NCI-H82 (cell line): ENCODE measurements around the gene FGF4.
"Not testable (repeated sequence)": the region's sequence is repeated elsewhere in the genome, so short reads cannot be mapped to it uniquely, and the experiment has no call there.

Experiments used
- DNase-seq: peaks from one replicate; lab custom pipeline; 2025; lab: John Stamatoyannopoulos, UW

Gene FGF4

GRCh38 chr11:69773626-69774353 is 1.4 kb downstream of the FGF4 start:
- no peak for DNase-seq

DNA sequence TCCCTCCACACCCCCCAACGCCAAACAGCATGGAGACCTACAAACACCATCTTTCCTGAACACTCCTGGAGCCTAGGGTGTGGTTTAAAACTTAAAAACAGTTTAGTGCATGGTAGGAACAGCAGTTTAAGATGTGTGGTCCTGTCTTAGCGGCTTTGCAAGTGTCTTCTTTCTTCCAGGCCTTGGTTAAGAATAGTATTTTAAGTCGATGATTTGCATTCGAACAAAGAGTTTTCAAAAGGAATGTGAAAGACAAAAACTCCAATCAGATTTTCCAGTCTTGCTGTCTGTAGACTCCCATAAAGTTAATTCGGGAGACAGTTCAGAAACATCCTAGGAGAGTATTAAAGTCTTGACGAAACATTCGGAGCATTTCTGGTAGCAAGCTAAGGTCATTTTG is 3.7 kb downstream of the FGF4 start:
- DNase-seq = no peak

GRCh38 chr11:69770540-69770939 is 4.6 kb downstream of the FGF4 start:
- no peak for DNase-seq

GRCh38 chr11:69765498-69765995 is 9.6 kb downstream of the FGF4 start:
- DNase-seq = no peak

- not testable (repeated sequence) for DNase-seq
These were observed 10.2 kb downstream of the FGF4 start for GRCh38 chr11:69764918-69765317.

DNA sequence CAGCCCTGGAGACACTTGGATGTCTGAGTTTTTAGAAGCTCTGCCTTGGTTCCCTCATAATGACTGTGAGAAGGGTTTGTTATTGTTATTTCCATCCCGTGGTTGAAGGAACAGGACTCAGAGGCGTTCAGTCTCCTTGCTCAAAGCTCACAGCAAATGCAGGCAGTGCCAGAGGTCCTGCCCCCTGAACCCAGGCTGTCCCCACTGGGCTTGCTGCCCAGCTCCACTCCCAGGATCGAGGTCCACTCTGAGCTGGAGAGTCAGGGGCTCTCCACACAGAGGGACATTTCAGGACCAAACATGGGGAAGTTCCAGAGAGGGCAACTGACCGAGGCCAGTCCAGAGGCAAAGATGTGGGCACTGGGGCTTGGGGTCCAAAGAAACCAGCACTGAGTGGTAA is 14.8 kb downstream of the FGF4 start:
- DNase-seq = no peak

DNA sequence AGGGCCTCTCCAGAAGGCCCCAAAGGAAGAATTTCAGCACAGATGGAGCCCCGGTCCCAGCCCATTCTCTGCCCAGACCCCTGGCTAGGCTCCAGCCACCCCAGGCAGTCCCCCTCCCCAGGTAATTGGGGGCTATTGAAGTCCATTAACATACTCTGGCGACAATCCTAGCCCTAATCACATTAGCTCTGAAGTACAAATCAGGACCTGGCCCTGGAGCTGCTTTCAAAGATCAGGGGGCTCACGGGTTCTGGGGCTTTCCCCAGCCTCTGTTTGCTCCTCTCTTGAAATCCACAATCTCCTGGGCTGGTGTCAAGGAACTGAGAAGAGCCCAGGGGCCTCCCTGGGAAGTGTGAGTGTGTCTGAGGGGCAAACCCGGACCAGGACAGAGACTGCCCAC is 22.3 kb downstream of the FGF4 start:
- peak; percentile 22 for DNase-seq

DNA sequence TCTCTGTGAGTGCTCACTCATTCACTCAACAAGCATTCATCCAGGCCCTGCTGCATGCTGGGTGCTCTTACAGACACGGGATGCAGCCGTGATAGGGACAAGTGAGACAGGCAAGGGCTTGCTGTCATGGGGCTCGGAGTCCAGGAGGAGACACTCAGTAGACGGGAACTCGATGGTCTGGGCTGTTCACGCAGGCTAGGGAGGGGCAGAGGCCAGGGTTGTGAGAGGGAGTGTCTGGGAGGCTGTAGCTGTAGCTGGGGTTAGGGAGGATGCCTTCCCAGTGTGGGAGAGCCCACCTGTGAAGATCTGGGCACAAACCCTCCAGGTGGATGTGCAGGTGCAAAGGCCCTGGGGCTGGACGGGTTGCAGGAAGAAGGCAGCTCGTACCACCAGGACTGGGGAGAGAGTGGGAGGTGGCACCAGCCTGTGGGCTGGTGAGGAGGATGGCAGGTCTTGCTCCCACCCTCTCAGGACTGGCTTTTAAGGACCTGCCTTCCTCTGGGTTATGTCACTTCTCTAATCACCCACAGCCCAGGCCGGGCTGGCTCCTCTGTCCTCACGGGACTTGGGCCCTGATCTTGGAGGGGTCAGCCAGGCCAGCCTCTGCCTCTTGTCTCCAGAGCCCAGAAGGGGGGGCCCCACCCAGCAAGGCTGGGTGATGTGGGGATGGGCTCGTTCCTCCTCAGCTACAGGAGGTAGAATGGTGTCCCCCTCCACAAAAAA is 24.1 kb downstream of the FGF4 start:
- no peak for DNase-seq

DNA sequence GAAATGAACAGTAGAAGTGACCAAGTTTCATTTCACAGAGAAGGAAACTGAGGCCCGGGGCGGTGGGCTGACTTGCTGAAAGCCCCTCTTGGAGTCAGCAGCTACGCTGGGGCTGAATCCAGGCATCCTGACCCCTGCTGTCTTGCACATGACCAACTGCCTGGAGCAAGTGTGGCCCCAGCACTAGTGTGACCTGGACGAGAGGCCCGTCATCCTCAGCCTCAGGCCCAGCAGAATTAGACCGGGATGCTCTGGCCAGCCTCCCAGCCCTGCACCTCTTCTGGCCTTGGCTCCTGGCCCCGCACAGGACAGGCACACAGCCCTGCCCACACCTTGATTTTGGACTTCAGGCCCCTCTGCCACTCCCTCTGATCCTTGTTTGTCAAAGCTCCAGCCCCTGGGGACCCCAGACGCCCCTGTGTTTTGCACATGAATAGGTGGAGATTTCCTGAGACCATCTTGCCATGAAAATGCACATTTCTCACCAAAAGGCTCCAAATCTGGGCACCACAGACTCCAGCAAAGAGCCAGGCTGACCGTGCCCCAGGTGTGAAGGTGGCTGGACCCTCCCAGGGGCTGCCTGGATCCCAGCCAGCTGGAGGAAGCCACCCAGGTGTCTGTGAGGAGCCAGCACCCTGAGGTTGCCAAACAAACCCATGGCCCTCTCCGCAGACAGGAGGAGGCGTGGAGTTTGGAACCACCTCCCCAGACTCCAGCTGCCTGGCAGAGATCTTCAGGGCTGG is 24.9 kb downstream of the FGF4 start:
- DNase-seq = no peak

DNA sequence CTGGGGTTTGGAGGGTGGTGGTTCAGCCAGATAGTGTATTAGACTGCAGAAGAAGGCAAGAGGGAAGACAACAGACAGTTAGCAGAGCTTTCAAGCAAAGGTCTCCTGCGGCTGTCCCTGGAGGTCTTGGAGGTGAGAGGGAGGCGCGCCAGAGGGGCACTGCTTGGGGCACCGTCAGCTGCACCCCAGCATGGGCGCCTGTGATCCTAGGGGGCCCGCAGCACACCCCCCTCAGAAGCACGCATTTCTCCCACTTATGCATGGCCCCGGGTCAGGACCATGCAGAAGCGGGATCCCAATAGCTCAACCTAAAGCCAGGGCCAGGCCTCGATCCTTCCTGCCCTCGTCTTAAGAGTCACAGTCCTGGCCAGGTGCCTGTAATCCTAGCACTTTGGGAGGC is 26.5 kb downstream of the FGF4 start:
- DNase-seq = no peak

DNA sequence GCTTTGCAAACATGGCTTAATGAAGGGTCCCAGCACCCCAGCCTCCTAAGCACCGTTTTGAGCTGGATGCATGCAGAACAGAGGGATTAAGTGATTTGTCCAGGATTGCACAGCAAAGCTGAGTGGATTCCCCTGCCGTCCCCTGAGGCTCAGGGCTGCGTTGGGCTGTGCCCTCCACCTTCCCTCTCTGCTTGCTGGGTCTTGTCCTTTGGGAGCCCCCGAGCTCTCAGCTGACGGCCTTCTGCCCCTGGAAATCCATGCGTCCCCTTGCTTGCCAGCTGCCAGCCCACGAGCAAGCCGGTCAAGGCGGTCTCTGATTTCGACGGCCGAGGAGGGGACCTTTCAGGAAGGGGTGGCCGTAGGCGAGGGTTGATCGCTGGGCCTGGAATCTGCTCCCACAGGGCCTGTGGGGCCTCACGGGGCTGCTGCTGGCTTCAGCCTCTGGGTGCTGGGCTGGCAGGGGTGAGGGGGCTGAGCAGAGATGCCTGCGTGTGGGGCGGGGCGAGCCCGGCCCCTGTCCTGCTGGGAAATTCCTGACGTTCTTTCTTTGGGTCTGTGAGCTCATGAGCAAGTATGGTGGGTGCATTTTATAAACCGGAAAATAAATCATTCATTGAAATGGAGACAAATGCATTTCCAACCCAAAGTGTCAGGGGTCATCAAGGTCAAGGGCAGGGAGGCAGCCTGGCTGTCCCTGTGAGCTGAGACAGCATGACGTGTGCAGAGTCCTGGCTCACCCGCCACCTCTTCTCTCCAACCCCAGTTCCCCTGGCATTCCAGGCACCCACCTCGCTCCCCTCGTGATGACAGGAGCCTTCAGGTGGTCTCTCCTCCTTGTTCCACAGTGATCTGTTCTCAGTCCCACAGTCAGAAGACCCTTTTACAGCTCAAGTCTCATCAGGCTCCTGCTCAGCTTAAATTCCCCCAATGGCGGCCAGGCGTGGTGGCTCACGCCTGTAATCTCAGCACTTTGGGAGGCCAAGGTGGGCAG is 28.1 kb downstream of the FGF4 start:
- DNase-seq = no peak

- no peak for DNase-seq
These were observed 29.0 kb downstream of the FGF4 start for GRCh38 chr11:69746140-69746539.

DNA sequence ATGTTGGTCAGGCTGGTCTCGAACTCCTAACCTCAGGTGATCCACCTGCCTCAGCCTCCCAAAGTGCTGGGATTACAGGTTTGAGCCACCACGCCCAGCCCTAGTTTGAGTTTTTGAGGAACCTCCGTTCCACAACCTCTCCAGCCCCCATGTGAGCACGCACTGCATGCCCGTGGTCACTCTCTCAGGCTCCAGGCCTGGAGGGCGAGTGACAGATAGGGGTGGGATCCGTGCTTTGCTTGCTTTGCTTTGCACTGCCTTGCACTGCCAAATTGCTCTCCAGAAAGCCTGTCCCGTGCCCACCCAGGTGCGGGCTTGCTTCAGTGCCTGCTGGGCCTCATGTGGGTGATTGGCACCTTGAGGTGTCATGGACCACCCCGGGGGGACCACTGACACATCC is 29.9 kb downstream of the FGF4 start:
- no peak for DNase-seq

DNA sequence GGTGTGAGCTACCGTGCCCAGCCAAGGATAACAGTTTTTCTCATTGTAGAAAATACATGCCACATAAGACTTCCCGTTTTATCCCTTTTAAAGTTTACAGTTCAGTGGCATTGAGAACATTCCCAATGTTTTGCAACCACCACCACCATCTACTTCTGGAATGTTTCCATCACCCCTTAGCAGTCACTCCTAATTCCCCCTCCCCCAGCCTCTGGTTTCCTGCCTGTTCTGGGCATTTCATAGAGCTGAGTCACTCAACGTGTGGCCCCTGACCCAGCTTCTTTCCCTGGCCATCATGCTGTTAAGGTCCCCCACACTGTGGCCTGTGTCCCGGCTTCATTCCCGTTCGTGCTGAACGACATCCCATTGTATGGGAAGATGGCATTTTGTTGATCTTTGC is 30.7 kb downstream of the FGF4 start:
- no peak for DNase-seq

- DNase-seq = no peak
These were observed 40.3 kb downstream of the FGF4 start for GRCh38 chr11:69734841-69735240.

DNA sequence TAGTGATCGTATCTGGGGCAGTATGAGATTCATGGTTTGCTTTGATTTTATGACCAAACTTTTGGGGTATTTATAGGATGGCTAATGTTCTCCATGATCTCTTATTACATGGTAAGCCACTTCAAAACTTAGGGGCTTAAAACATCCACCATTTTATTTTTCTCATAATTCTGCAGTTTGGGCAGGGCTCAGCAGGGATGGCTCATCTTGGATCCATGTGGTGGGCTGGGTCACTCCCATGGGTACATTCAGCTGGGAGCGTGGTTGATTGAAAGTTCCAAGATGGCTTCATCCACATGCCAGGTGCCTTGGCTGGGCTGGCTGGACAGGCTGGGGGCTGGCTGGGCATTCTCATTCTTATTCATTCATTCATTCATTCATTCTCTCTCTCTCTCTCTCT is 40.8 kb downstream of the FGF4 start:
- DNase-seq = no peak

DNA sequence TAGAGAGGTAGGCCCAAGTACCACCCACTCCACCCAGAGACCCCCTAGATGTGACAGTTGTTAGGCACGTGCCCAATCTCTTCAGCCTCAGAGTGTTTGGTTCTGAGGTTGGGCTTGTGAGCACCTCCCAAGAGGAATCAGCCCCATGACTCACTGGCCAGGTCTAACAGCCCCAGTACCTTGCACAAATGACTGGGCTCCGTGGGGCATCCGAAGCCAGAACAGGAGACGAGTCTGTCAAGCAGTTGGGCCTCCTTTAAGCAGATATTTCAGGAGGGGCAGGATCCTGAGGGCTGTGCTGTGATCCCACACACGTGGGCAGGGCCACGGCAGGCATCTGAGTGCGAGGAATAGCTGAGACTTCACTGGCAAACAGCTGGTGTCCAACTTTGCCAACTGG is 42.2 kb downstream of the FGF4 start:
- DNase-seq = no peak

GRCh38 chr11:69731110-69731509 is 44.0 kb downstream of the FGF4 start:
- no peak for DNase-seq

GRCh38 chr11:69730500-69730899 is 44.6 kb downstream of the FGF4 start:
- no peak for DNase-seq

DNA sequence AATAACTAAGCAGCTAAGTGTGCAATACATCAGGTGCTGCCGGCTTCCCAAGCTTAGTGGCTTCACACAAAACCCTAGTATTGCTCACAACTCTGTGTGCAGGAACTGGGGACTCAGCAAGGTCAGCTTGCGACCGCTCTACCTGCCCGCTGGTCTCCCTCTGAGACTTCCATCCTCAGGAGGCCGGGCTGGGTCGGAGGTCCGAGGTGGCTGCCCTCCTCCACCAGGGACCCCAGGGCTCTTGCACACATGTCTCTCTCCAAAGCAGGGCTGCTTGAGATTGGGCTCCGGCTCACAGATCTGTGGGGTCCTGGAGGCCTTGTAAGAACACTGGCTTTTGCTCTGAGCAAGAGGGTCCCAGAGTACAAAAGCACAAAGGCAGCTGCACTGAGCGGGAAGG is 45.9 kb downstream of the FGF4 start:
- DNase-seq = no peak

DNA sequence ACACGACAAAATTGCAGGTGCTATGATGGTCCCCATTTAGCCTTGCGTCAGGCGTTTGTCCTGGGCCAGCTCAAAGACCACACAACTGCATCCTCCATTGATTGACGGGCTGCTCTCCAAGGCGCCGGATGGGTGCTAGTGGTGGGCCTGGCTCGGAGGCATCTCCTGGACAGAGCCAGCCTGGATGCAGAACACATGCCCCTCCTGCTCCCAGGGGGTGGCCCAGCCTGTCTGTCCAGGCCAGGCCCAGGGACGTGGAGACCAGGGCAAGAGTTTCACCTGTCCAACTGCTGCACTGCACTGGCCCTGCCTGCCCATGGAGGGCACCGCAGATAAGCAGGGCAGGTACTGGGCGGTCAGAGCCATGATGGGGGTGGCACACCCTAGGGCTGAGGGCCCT is 47.9 kb downstream of the FGF4 start:
- DNase-seq = no peak

DNA sequence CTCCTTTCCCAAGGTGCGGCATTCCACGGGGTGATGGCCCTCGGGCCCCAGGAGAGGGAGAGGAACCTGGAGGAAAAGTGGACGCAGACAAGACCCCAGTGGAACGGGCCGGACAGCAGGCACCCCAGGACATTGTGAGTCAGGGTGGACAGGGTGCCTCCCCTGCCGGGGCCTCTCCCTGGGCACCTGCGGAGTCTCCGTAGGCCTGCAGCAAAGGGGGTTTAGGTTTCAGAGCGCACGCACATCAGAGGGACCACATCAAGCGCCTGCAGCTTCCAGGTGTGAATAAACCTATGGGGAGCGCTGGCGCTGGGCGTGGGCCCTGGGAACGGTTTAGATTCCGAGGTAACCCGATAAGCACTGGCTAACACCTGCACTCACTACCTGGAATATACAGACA is 48.7 kb downstream of the FGF4 start:
- DNase-seq = no peak
